C4-2B (cell line): ENCODE measurements around the gene HOXA6.

ENCODE experiments used
- ZFX ChIP-seq: fragments of 450-650 bp; IDR thresholded peaks from 2 replicates; pipeline ENCODE4 v1.6.1; 2017
- TF ChIP-seq, protein P1 (sequence below): fragments of 450-650 bp; conservative IDR thresholded peaks from 2 replicates; pipeline ENCODE4 v1.5.1; 2017; ENCODE audit warnings: mild to moderate bottlenecking

DNA sequence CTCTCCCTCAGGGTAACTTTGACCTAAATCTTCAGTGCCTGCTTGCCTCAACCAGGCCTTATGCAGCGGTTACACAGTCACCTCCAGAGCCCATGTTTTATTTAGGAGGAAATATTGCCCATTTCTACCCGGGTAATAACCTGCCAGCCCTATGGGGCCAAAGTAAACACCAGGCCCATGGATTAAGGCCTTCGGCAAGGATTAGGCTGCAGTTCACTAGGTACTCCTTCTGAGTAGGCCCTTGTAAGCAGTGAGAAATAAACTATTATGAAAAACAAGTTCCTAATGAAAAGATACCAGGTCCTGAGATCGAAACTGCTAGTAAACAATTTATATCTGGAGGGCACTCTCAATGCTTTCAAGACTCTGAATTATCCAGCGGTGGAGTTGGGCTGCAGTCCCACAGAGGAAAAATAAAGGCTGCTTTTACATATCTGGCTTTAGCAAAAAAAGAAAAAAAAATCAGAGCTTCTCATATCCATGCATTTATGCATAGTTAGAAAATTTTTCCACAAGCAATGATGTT is 30.3 kb upstream of the HOXA6 start:
- TF ChIP-seq, protein P1, sequence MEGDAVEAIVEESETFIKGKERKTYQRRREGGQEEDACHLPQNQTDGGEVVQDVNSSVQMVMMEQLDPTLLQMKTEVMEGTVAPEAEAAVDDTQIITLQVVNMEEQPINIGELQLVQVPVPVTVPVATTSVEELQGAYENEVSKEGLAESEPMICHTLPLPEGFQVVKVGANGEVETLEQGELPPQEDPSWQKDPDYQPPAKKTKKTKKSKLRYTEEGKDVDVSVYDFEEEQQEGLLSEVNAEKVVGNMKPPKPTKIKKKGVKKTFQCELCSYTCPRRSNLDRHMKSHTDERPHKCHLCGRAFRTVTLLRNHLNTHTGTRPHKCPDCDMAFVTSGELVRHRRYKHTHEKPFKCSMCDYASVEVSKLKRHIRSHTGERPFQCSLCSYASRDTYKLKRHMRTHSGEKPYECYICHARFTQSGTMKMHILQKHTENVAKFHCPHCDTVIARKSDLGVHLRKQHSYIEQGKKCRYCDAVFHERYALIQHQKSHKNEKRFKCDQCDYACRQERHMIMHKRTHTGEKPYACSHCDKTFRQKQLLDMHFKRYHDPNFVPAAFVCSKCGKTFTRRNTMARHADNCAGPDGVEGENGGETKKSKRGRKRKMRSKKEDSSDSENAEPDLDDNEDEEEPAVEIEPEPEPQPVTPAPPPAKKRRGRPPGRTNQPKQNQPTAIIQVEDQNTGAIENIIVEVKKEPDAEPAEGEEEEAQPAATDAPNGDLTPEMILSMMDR, result no peak
- no peak for TF ChIP-seq ZFX
